Testis (tissue), 3 donors: ENCODE data around the gene MYBPC1. TPM values are rescaled to one million over a fixed set of nuclear protein-coding genes. Genes with fewer than 3 reads are reported as not detected.
"Not testable (repeated sequence)": the region's sequence is repeated elsewhere in the genome, so short reads cannot be mapped to it uniquely, and the experiment has no call there.

ENCODE experiments used
- DNase-seq: peaks from one replicate; pipeline ENCODE4 v3.0.0-alpha.2; 2019
- H3K27ac ChIP-seq, 2 donors: fragments of 200-600 bp; sonication (generic); one replicate each; pipeline ENCODE4 v1.5.1; 2019
- H3K27me3 ChIP-seq: fragments of 200-600 bp; sonication (generic); one replicate; pipeline ENCODE4 v1.5.1; 2019
- H3K36me3 ChIP-seq: fragments of 200-600 bp; sonication (generic); one replicate; pipeline ENCODE4 v1.5.1; 2017; ENCODE audit warnings: low read depth; ENCODE audit errors: missing control alignments
- H3K4me1 ChIP-seq: fragments of 200-600 bp; sonication (generic); one replicate; pipeline ENCODE4 v1.5.1; 2019
- H3K4me3 ChIP-seq, 2 donors: fragments of 200-600 bp; sonication (generic); one replicate each; pipeline ENCODE4 v1.5.1; 2017 to 2019
- H3K9me3 ChIP-seq: fragments of 200-600 bp; sonication (generic); one replicate; pipeline ENCODE4 v1.5.1; 2017
- POLR2A ChIP-seq: fragments of 450-650 bp; IDR thresholded peaks from one replicate; pipeline ENCODE4 v1.6.1; 2017; ENCODE audit warnings: antibody characterized with exemption, mild to moderate bottlenecking, moderate library complexity
- WGBS, 2 donors: methylation state at CpG; one replicate each; pipeline ENCODE4 v1.1.5; 2018; 5-methylcytosine and 5-hydroxymethylcytosine counted together
- intact Hi-C: fragments of 100-400 bp; cut with DNase I; formaldehyde crosslinking; loops from one replicate; pipeline ENCODE4 v1.15.1; 2023; ENCODE audit warnings: low total_unique reads
- polyA plus RNA-seq: library from polyadenylated mRNA; stranded (reverse); fragments of 350-450 nt; fragmentation: Illumina TruSeq; extraction: RNeasy Lipid Tissue Mini Kit (QIAGEN cat#74804); gene quantifications from one replicate; pipeline ENCODE4 v1.2.3, GENCODE V29; 2014; ENCODE audit warnings: low read depth, low replicate concordance; ENCODE audit not compliant: insufficient read depth
- total RNA-seq, 2 donors: library from RNA; depleted of rRNA; stranded (reverse); fragments of >200 nt; gene quantifications; one replicate each; pipeline ENCODE4 v1.2.3, GENCODE V29; 2016
- TF ChIP-seq, protein P1 (sequence below), 3 experiments: fragments of 450-650 bp in 2 of 3; fragments of 200-600 bp in 1 of 3; sonication (generic) in 1 of 3; IDR thresholded peaks; one replicate each; pipeline ENCODE4 v1.5.1; 2016 to 2019; ENCODE audit warnings: antibody characterized with exemption in 3 of 3, mild to moderate bottlenecking in 2 of 3, moderate library complexity in 1 of 3

MYBPC1 gene
- total and polyA plus RNA-seq, 3 donors from 2014 or later = 2.5 to 31.2 (median 3.7) TPM

DNA sequence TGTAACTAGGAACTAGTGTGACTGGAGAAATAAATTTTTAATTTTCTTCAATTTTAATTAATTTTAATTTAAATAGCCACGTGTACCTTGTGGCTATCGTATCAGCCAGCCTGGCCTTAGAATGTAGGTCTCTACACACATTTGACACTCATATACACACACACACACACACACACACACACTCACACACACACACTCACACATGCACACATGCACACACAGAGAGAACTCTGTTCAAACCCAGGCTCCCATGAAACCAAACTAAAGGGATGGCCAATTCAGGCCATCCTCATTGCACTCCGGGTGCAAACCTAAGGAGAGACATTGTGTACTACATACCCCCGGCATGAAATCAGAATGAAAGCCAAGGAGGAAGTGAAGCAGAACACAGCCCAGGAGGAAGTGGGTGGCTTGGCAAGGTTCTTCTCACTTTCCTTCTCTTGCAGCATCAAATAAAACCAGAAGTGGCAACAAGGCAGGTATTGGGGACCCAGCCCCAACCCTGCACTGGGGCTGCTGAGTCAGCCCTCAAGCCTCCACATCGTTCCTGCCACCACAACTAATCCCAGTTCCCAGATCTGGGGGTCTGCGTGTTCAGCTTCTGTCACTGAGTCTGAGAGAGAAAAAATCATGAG, 76.5 kb downstream of the MYBPC1 start:
- TF ChIP-seq, protein P1, sequence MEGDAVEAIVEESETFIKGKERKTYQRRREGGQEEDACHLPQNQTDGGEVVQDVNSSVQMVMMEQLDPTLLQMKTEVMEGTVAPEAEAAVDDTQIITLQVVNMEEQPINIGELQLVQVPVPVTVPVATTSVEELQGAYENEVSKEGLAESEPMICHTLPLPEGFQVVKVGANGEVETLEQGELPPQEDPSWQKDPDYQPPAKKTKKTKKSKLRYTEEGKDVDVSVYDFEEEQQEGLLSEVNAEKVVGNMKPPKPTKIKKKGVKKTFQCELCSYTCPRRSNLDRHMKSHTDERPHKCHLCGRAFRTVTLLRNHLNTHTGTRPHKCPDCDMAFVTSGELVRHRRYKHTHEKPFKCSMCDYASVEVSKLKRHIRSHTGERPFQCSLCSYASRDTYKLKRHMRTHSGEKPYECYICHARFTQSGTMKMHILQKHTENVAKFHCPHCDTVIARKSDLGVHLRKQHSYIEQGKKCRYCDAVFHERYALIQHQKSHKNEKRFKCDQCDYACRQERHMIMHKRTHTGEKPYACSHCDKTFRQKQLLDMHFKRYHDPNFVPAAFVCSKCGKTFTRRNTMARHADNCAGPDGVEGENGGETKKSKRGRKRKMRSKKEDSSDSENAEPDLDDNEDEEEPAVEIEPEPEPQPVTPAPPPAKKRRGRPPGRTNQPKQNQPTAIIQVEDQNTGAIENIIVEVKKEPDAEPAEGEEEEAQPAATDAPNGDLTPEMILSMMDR (IDR thresholded peaks at IDR 0.05) = no peak
- TF ChIP-seq POLR2A = no peak
- Histone ChIP-seq H3K4me3 (no peak overlapping the region), H3K9me3 (no peaks in the 10 kb centered on the region), H3K27me3 (no peaks in the 10 kb centered on the region), H3K36me3 (no peaks in the 10 kb centered on the region), H3K4me1 (no peaks in the 10 kb centered on the region), H3K27ac (no peak overlapping the region)
- no peak for DNase-seq
- intact Hi-C loops = no loop called here
- WGBS, 2 donors = 65 to 77% methylated on average over 6 of the region's 6 CpGs

DNA sequence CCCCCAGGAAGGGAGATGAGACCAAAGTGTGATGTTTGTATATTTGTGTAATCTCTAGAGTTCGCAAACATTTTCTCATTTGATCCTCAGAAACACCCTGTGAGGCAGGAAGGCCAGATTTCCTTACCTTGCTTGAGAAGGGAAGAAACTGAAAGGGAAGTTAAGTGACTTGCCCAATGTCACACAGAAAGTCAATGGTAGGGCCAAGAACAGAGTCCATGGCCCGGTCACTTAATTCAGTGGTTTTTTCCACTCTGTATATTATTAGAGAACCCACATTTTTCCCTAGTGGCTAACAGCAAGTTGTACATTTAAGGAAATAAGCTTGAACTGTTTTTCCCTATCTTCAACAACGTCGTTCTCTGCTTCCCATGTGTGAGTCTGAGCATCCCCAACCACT, 77.1 kb downstream of the MYBPC1 start:
- WGBS, 2 donors = 84 to 91% methylated on average over 4 of the region's 4 CpGs
- no peak for DNase-seq
- intact Hi-C loops = no loop called here
- Histone ChIP-seq H3K4me1 (no peaks in the 10 kb centered on the region), H3K9me3 (no peaks in the 10 kb centered on the region), H3K4me3 (no peak overlapping the region), H3K27ac (no peak overlapping the region), H3K36me3 (no peaks in the 10 kb centered on the region), H3K27me3 (no peaks in the 10 kb centered on the region)
- TF ChIP-seq, protein P1 (IDR thresholded peaks at IDR 0.05) = no peak
- TF ChIP-seq POLR2A = no peak

DNA sequence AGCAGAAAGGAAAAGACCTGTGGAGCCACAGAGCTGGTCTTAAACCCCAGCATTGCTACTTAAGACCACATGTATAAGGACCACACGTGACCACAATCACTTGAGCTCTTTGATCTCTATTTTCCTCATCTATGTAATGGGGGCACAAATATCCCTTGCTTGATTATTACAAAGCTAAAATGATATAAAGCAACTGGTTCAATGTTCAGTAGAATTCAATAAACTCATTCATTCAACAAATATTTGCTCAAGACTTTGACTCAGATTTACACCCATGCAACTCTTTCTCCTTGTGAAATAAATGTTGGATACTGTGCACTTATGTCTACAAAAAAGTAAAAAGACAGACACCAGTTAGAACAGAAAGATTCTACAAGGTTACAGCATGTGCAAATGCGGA, 80.8 kb downstream of the MYBPC1 start:
- Histone ChIP-seq H3K27me3 (no peaks in the 10 kb centered on the region), H3K4me3 (no peak overlapping the region), H3K9me3 (no peaks in the 10 kb centered on the region), H3K27ac (no peak overlapping the region), H3K4me1 (no peaks in the 10 kb centered on the region), H3K36me3 (no peaks in the 10 kb centered on the region)
- TF ChIP-seq, protein P1 (IDR thresholded peaks at IDR 0.05) = no peak
- no peak for TF ChIP-seq POLR2A
- DNase-seq = no peak
- intact Hi-C loops = no loop called here
- 88 to 90% methylated on average over 2 of the region's 2 CpGs for WGBS, 2 donors

DNA sequence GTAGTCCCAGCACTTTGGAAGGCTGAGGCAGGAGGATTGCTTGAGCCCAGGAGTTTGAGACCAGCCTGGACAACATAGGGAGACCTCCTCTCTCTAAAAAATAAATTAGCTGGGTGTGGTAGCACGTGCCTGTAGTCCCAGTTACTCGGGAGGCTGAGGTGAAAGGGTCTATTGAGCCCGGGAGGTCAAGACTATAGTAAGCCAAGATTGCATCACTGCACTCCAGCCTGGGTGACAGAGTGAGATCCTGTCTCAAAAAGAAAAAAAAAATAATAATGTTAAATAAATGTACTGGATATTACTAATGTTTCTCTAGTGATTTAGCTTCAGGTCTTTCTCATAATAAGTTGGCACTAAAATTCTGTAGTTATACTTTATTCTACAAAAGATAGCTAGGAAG, 81.7 kb downstream of the MYBPC1 start:
- H3K36me3 ChIP-seq, H3K4me1 ChIP-seq, H3K27me3 ChIP-seq, H3K9me3 ChIP-seq, DNase-seq, intact Hi-C loops, H3K4me3 ChIP-seq, H3K27ac ChIP-seq: not testable (repeated sequence)
- 71 to 79% methylated on average over 3 of the region's 3 CpGs for WGBS, 2 donors

DNA sequence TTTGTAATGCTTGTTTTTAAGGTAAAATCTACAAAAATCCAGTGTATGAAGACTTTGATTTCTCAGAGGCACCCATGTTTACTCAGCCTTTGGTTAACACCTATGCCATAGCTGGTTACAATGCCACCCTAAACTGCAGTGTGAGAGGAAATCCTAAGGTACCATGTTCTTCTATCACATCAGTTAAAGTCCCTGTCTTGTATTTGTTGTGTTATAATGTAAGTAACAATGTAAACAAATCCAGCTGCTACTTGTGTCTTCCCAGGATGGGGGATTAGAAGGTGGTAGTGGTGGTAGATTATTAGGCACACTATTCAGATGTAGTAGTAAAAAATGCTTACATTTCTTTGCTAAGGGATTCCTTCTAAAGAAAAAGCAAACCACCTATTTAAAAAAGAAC, 83.3 kb downstream of the MYBPC1 start:
- intact Hi-C loops = no loop called here

More for the DNA sequence above, 83.3 kb downstream of the MYBPC1 start:
- H3K4me3 ChIP-seq = no peak overlapping the region
- H3K4me1 ChIP-seq = no peaks in the 10 kb centered on the region
- DNase-seq = no peak
- no peaks in the 10 kb centered on the region for H3K9me3 ChIP-seq
- TF ChIP-seq, protein P1 (IDR thresholded peaks at IDR 0.05) = no peak
- no peak for TF ChIP-seq POLR2A
- H3K27ac ChIP-seq = no peak overlapping the region
- no peaks in the 10 kb centered on the region for H3K27me3 ChIP-seq
- H3K36me3 ChIP-seq = no peaks in the 10 kb centered on the region
